Measurements from ENCODE around the gene HOXB1. TPM values are rescaled to one million over a fixed set of nuclear protein-coding genes. Genes with fewer than 3 reads are reported as not detected.

HOXB1 gene
- polyA plus RNA-seq, 4 donors = not detected

DNA sequence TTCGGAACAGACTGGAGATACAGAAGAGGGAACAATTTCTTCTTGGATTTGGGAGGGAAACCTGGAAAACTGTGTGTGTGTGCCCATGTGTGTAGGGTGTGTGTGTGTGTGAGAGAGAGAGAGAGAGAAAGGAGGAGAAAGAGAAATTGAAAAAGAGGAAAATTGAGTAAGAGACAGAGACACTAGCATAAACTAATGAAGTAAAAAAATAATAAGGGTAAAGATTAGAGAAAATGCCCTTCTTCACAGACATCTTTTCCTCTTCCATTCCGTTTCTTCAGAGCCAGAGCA, 28.0 kb upstream of the HOXB1 start:
- H3K9me3 ChIP-seq (ENCODE audit: control insufficient read depth in 2 of 2, insufficient read depth in 1 of 2, low read depth in 1 of 2, low read length in 1 of 2) = no peaks in the 10 kb centered on the region
- WGBS, 3 donors = 59 to 72% (median 61%) methylated on average over 2 of the region's 2 CpGs
- peak overlapping the region in 2 of 3 donors; percentile 56 to 82 for H3K27ac ChIP-seq (ENCODE audit: low read depth in 1 of 3, low read length in 2 of 3)
- H3K27me3 ChIP-seq (ENCODE audit: control insufficient read depth in 3 of 3, insufficient read depth in 3 of 3, low read length in 3 of 3) = peaks cover 0 to 90% (median 0%) of the 10 kb centered on the region in 3 donors
- peaks cover 0 to 36% (median 0%) of the 10 kb centered on the region in 3 donors for H3K36me3 ChIP-seq (ENCODE audit: control insufficient read depth in 3 of 3, insufficient read depth in 2 of 3, low read depth in 1 of 3, low read length in 3 of 3)
- DNase-seq (no peak), FAIRE-seq (no peak)
- no peak overlapping the region for H3K4me3 ChIP-seq (ENCODE audit: low read depth in 1 of 3, low read length in 3 of 3)
- H3K4me1 ChIP-seq (ENCODE audit: control insufficient read depth in 3 of 3, insufficient read depth in 2 of 3, low read depth in 1 of 3, low read length in 2 of 3) = peaks cover 0 to 49% (median 0%) of the 10 kb centered on the region in 3 donors

DNA sequence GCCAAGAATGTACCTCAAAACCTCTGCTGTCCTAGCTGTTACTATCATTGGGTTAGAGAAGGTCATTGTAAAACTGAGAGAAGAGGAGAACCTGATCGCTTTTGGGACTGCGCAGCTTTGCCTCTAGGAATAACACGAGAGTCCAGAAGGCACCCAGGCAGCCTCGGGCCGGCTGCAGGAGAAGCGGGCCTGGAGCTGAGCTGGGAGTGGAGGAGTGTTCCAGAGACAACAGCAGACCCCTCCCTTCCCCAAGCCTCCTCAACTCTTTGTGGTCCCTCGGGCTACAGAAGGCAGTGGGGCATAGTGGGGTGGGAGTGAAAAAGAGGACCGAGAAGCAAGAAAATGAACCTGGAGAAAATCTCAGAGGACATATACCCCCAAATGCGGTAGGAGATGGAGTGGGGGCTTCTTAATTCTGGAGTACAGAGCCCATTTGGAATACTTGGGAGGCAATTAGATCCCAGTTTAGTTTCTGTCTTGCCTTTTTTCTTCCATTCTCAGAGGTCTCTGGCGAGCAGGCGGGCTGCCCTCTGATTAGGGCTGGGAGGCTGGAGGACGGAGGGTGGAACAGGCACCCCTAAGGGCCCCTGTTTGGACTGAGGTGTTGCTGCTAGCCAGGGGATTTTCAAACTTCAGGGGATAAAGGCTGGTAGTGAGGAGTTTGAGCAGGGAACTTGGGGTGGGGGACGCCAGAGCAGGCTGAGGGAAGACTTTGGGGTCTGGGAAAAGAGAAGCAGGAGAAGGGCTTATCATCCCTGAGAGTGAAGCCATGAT, 27.4 kb upstream of the HOXB1 start:
- FAIRE-seq = no peak
- no peaks in the 10 kb centered on the region for H3K9me3 ChIP-seq (ENCODE audit: control insufficient read depth in 2 of 2, insufficient read depth in 1 of 2, low read depth in 1 of 2, low read length in 1 of 2)
- H3K36me3 ChIP-seq (ENCODE audit: control insufficient read depth in 3 of 3, insufficient read depth in 2 of 3, low read depth in 1 of 3, low read length in 3 of 3) = peaks cover 0 to 34% (median 0%) of the 10 kb centered on the region in 3 donors
- 61 to 75% (median 68%) methylated on average over 13 of the region's 13 CpGs for WGBS, 3 donors
- H3K27ac ChIP-seq (ENCODE audit: low read depth in 1 of 3, low read length in 2 of 3) = peak overlapping the region in 2 of 3 donors; percentile 63 to 82
- no peak for DNase-seq
- H3K4me3 ChIP-seq (ENCODE audit: low read depth in 1 of 3, low read length in 3 of 3) = no peak overlapping the region
- peaks cover 0 to 49% (median 0%) of the 10 kb centered on the region in 3 donors for H3K4me1 ChIP-seq (ENCODE audit: control insufficient read depth in 3 of 3, insufficient read depth in 2 of 3, low read depth in 1 of 3, low read length in 2 of 3)
- H3K27me3 ChIP-seq (ENCODE audit: control insufficient read depth in 3 of 3, insufficient read depth in 3 of 3, low read length in 3 of 3) = peaks cover 0 to 87% (median 0%) of the 10 kb centered on the region in 3 donors

GRCh38 chr17:48556576-48557401, 26.0 kb upstream of the HOXB1 start:
- 39 to 48% (median 41%) methylated on average over 7 of the region's 7 CpGs for WGBS, 3 donors
- DNase-seq = no peak
- H3K27ac ChIP-seq (ENCODE audit: low read depth in 1 of 3, low read length in 2 of 3) = peak overlapping the region in 2 of 3 donors; percentile 63 to 82

DNA sequence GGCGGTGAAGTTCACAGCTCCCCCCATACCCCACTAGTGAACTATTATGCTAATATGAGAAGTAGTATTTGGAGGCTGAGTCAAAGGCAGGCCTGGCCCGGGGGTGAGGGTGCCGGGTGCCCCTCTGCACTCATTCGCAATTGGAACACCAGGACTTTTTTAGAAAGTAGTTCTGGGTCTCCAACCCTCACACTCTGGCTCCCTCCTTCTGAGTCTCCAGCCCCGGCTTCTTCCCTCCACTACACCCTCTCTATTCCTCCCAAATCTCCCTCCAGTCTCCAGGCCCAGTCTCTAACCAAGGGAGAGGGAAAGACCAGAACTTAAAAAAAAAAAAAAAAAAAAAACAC, 25.4 kb upstream of the HOXB1 start:
- FAIRE-seq (no peak), DNase-seq (no peak)
- Histone ChIP-seq H3K27ac (ENCODE audit: low read depth in 1 of 3, low read length in 2 of 3) (peak overlapping the region in 2 of 3 donors; percentile 63 to 84), H3K4me1 (ENCODE audit: control insufficient read depth in 3 of 3, insufficient read depth in 2 of 3, low read depth in 1 of 3, low read length in 2 of 3) (peaks cover 0 to 47% (median 0%) of the 10 kb centered on the region in 3 donors), H3K27me3 (ENCODE audit: control insufficient read depth in 3 of 3, insufficient read depth in 3 of 3, low read length in 3 of 3) (peaks cover 0 to 86% (median 2%) of the 10 kb centered on the region in 3 donors), H3K9me3 (ENCODE audit: control insufficient read depth in 2 of 2, insufficient read depth in 1 of 2, low read depth in 1 of 2, low read length in 1 of 2) (no peaks in the 10 kb centered on the region), H3K36me3 (ENCODE audit: control insufficient read depth in 3 of 3, insufficient read depth in 2 of 3, low read depth in 1 of 3, low read length in 3 of 3) (peaks cover 0 to 35% (median 0%) of the 10 kb centered on the region in 3 donors), H3K4me3 (ENCODE audit: low read depth in 1 of 3, low read length in 3 of 3) (no peak overlapping the region)
- WGBS, 3 donors = 57 to 71% (median 61%) methylated on average over 5 of the region's 5 CpGs

More at GRCh38 chr17:48556576-48557401, 26.0 kb upstream of the HOXB1 start:
- Histone ChIP-seq H3K4me1 (ENCODE audit: control insufficient read depth in 3 of 3, insufficient read depth in 2 of 3, low read depth in 1 of 3, low read length in 2 of 3) (peaks cover 0 to 46% (median 0%) of the 10 kb centered on the region in 3 donors), H3K4me3 (ENCODE audit: low read depth in 1 of 3, low read length in 3 of 3) (no peak overlapping the region), H3K9me3 (ENCODE audit: control insufficient read depth in 2 of 2, insufficient read depth in 1 of 2, low read depth in 1 of 2, low read length in 1 of 2) (no peaks in the 10 kb centered on the region), H3K36me3 (ENCODE audit: control insufficient read depth in 3 of 3, insufficient read depth in 2 of 3, low read depth in 1 of 3, low read length in 3 of 3) (peaks cover 0 to 36% (median 0%) of the 10 kb centered on the region in 3 donors), H3K27me3 (ENCODE audit: control insufficient read depth in 3 of 3, insufficient read depth in 3 of 3, low read length in 3 of 3) (peaks cover 0 to 86% (median 0%) of the 10 kb centered on the region in 3 donors)
- no peak for FAIRE-seq

DNA sequence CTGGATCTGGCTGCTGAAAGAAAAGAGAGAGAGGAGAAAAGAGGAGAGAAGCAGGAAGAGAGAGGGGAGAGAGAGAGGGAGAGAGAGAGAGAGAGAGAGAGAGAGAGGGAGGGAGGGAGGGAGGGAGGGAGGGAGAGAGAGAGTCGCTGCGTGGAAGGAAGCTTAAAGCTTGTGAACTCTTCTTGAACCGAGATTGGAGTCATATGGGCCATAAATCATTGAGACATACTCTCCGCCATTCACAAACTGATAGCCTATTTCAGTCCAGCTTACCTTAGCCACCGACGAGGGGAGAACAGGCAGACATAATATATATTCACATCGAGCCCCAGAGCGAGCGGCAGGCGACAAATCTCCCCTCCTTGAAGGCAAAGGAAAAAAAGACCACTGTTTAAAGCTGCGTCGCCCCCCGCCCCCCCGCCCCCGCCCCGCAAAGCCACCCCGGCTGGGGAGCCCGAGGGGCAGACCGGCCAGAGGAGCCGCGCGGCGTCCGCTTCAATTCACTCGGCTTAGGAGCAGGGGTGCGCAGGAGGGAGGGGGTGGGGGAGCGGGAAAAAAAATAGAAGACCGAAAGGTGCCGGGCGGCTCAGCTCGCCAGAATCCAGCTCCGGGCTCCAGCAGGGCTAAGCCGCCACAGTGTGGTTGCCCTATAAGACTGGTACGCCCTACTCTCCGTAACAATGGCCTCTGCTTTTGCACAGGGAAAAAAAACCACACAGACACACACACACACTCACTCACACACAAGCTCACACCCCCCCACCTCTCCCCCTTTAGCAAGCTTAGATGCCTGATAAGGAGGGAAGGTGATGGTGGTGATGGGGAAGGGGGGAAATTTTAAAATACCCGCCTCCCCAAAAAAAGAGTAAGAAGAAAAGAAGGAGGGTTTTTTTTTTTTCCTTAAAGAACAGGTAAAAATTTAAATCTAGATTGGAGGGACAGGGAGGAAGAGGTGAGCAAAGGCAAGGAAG, 24.7 kb upstream of the HOXB1 start:
- 5 to 20% (median 11%) methylated on average over 36 of the region's 36 CpGs for WGBS, 3 donors
- FAIRE-seq (no peak), DNase-seq (peak in 1 of 2 donors; percentile 82)
- Histone ChIP-seq H3K36me3 (ENCODE audit: control insufficient read depth in 3 of 3, insufficient read depth in 2 of 3, low read depth in 1 of 3, low read length in 3 of 3) (peaks cover 0 to 38% (median 0%) of the 10 kb centered on the region in 3 donors), H3K27me3 (ENCODE audit: control insufficient read depth in 3 of 3, insufficient read depth in 3 of 3, low read length in 3 of 3) (peaks cover 0 to 87% (median 4%) of the 10 kb centered on the region in 3 donors), H3K4me3 (ENCODE audit: low read depth in 1 of 3, low read length in 3 of 3) (peak overlapping the region in 2 of 3 donors; percentile 8 to 27), H3K27ac (ENCODE audit: low read depth in 1 of 3, low read length in 2 of 3) (peak overlapping the region in 2 of 3 donors; percentile 63 to 84), H3K9me3 (ENCODE audit: control insufficient read depth in 2 of 2, insufficient read depth in 1 of 2, low read depth in 1 of 2, low read length in 1 of 2) (no peaks in the 10 kb centered on the region), H3K4me1 (ENCODE audit: control insufficient read depth in 3 of 3, insufficient read depth in 2 of 3, low read depth in 1 of 3, low read length in 2 of 3) (peaks cover 0 to 45% (median 0%) of the 10 kb centered on the region in 3 donors)

DNA sequence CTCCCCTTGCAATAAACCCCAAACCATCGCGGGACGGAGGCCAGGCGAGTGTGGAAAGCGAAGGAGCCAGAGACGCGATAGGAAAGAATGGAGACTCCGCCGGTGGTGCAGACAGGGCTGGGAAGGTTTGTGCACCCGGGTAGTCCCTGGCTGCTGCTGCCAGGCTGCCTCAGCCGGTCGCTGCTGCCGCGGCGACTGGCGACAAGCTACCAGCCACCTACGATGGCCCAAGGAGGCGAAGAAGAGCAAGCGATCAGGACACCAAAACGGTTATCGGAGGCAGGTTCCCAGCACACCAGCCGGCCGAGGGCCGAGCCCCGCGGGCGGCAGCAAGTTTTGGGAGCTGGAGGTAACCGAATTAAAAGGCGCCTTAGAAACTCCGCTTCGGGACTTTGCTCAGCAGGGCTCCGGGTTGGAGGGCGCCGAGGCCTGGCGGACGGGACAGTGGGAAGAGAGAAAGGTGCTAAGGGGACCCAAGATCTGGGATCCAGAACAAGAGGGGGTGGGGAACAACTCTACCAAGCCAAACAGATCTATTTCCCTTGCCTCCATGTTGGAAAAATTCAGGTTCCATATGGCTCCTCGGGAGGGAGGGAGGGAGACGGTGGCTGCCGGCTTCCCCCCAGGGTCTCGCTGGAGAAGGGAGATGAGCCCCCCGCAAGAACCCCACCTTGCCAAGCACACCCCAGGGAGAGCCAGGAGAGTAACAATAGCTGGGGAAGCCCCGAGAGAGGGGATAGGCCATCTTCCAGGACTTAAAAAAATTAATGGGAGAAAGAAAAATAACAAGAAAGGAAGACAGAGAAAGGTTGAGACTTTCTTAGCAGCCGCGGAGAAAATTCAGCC, 23.8 kb upstream of the HOXB1 start:
- peaks cover 0 to 40% (median 0%) of the 10 kb centered on the region in 3 donors for H3K4me1 ChIP-seq (ENCODE audit: control insufficient read depth in 3 of 3, insufficient read depth in 2 of 3, low read depth in 1 of 3, low read length in 2 of 3)
- H3K27ac ChIP-seq (ENCODE audit: low read depth in 1 of 3, low read length in 2 of 3) = peak overlapping the region in 2 of 3 donors; percentile 53 to 82
- peak in 1 of 2 donors; percentile 25 for DNase-seq
- no peaks in the 10 kb centered on the region for H3K9me3 ChIP-seq (ENCODE audit: control insufficient read depth in 2 of 2, insufficient read depth in 1 of 2, low read depth in 1 of 2, low read length in 1 of 2)
- FAIRE-seq = no peak
- H3K4me3 ChIP-seq (ENCODE audit: low read depth in 1 of 3, low read length in 3 of 3) = peak overlapping the region in 1 of 3 donors; percentile 27
- H3K27me3 ChIP-seq (ENCODE audit: control insufficient read depth in 3 of 3, insufficient read depth in 3 of 3, low read length in 3 of 3) = peaks cover 0 to 88% (median 8%) of the 10 kb centered on the region in 3 donors
- H3K36me3 ChIP-seq (ENCODE audit: control insufficient read depth in 3 of 3, insufficient read depth in 2 of 3, low read depth in 1 of 3, low read length in 3 of 3) = peaks cover 0 to 43% (median 0%) of the 10 kb centered on the region in 3 donors
- WGBS, 3 donors = 32 to 36% (median 36%) methylated on average over 44 of the region's 44 CpGs

GRCh38 chr17:48553826-48554225, 23.0 kb upstream of the HOXB1 start:
- H3K9me3 ChIP-seq (ENCODE audit: control insufficient read depth in 2 of 2, insufficient read depth in 1 of 2, low read depth in 1 of 2, low read length in 1 of 2) = no peaks in the 10 kb centered on the region
- H3K27ac ChIP-seq (ENCODE audit: low read depth in 1 of 3, low read length in 2 of 3) = peak overlapping the region in 2 of 3 donors; percentile 53 to 82
- FAIRE-seq = no peak
- peaks cover 0 to 36% (median 0%) of the 10 kb centered on the region in 3 donors for H3K4me1 ChIP-seq (ENCODE audit: control insufficient read depth in 3 of 3, insufficient read depth in 2 of 3, low read depth in 1 of 3, low read length in 2 of 3)
- WGBS, 3 donors = 52 to 66% (median 65%) methylated on average over 1 of the region's 1 CpG
- H3K36me3 ChIP-seq (ENCODE audit: control insufficient read depth in 3 of 3, insufficient read depth in 2 of 3, low read depth in 1 of 3, low read length in 3 of 3) = peaks cover 0 to 37% (median 0%) of the 10 kb centered on the region in 3 donors
- H3K27me3 ChIP-seq (ENCODE audit: control insufficient read depth in 3 of 3, insufficient read depth in 3 of 3, low read length in 3 of 3) = peaks cover 0 to 85% (median 8%) of the 10 kb centered on the region in 3 donors
- peak in 1 of 2 donors; percentile 3 for DNase-seq
- H3K4me3 ChIP-seq (ENCODE audit: low read depth in 1 of 3, low read length in 3 of 3) = no peak overlapping the region

Measured in small intestine (tissue), 7 donors.